ENCODE results near the gene WDR48. TPM values are rescaled to one million over a fixed set of nuclear protein-coding genes. Genes with fewer than 3 reads are reported as not detected.

WDR48 gene
- total and polyA plus RNA-seq, 2 experiments from 2014 or later: 27.2 to 54.3 TPM

- H3K4me1 Mint-ChIP-seq: peaks cover 33% of the 10 kb centered on the region
- peaks cover 9% of the 10 kb centered on the region for H3K79me2 ChIP-seq (replicated peaks; ENCODE audit: insufficient read depth)
- peaks cover 7% of the 10 kb centered on the region for H4K20me1 ChIP-seq (replicated peaks; ENCODE audit: insufficient read depth)
- no peak within 1 kb of the TSS for H3K27ac ChIP-seq (ENCODE audit: low read depth)
- H3K4me3 Mint-ChIP-seq: peak within 1 kb of the TSS; percentile 94
- peaks cover 10% of the 10 kb centered on the region for H3K27me3 Mint-ChIP-seq (ENCODE audit: insufficient read depth, low read depth, poor library complexity)
- peak within 1 kb of the TSS; percentile 98 for H3K4me3 ChIP-seq
- peak within 1 kb of the TSS; percentile 98 for H2AFZ ChIP-seq
- H3K27ac Mint-ChIP-seq: peak within 1 kb of the TSS; percentile 53
- TF ChIP-seq REST (IDR thresholded peaks at IDR 0.05; ENCODE audit: unreplicated experiment) (no peak), POLR2AphosphoS5 (IDR thresholded peaks at IDR 0.05; ENCODE audit: low read depth) (peak; percentile 63), CREB1 (CRISPR knock-in tag; IDR thresholded peaks at IDR 0.05; ENCODE audit: low read depth) (peak; percentile 93), STAT1 (IDR thresholded peaks at IDR 0.05; ENCODE audit: unreplicated experiment) (no peak), JUNB (IDR thresholded peaks at IDR 0.05; ENCODE audit: unreplicated experiment) (no peak), ETS1 (IDR thresholded peaks at IDR 0.05) (no peak), ZNF114 (CRISPR knock-in tag; IDR thresholded peaks at IDR 0.05) (no peak), EZH2 (IDR thresholded peaks at IDR 0.05; ENCODE audit: low read depth, unreplicated experiment) (no peak), EZH2phosphoT487 (IDR thresholded peaks at IDR 0.05; ENCODE audit: unreplicated experiment) (no peak)
- H3K27me3 ChIP-seq (ENCODE audit: insufficient read depth): no peaks in the 10 kb centered on the region
- peak within 1 kb of the TSS; percentile 82 for H3K4me2 ChIP-seq
- H3K9me3 Mint-ChIP-seq: no peaks in the 10 kb centered on the region; the same call in 2 of the 3 replicates
- H3F3A ChIP-seq (replicated peaks; ENCODE audit: low read depth): no peaks in the 10 kb centered on the region
- no peaks in the 10 kb centered on the region for H3K9me2 ChIP-seq (ENCODE audit: insufficient read depth)
- H3K36me3 ChIP-seq (ENCODE audit: insufficient read depth): no peaks in the 10 kb centered on the region
- no peaks in the 10 kb centered on the region; the same call in 1 of the 3 replicates for H3K36me3 Mint-ChIP-seq (ENCODE audit: low read depth)
- no peaks in the 10 kb centered on the region for H3K4me1 ChIP-seq (ENCODE audit: insufficient read depth)
- peak; percentile 92 for DNase-seq (ENCODE audit: low spot score)
- ATAC-seq: peak; percentile 72
Measured at GRCh38 chr3:39107388-39108199, 55.8 kb downstream of the WDR48 start, which contains the start of the genes GORASP1 and TTC21A. Gene GORASP1, minus strand, starts transcription at chr3:39107627. Its CDS starts 86 bp downstream, at chr3:39107541. Gene TTC21A, plus strand, starts transcription at chr3:39107680. Its CDS starts 158 bp downstream, at chr3:39107838.

All from GM23338 (cell line).